AG09309 (cell line): ENCODE data around the gene MYO1F.

Experiments used
- DNase-seq: peaks from one replicate; pipeline ENCODE4 v3.0.0-alpha.2; 2010; ENCODE audit warnings: low read depth
- H3K4me3 ChIP-seq: 2 replicates; pipeline ENCODE4 v1.5.1; 2011; ENCODE audit warnings: mild to moderate bottlenecking, low read depth, low read length, moderate library complexity; ENCODE audit not compliant: control insufficient read depth
- TF ChIP-seq, protein P1 (sequence below): IDR thresholded peaks from 2 replicates; pipeline ENCODE4 v1.5.1; 2011; ENCODE audit warnings: mild to moderate bottlenecking, low read depth, low read length, inconsistent platforms; ENCODE audit not compliant: insufficient read depth, control insufficient read depth; ENCODE audit errors: missing control alignments

Gene MYO1F

GRCh38 chr19:8499048-8499833 lies 78.0 kb downstream of the MYO1F start:
- DNase-seq = no peak
- H3K4me3 ChIP-seq = no peak overlapping the region
- TF ChIP-seq, protein P1, sequence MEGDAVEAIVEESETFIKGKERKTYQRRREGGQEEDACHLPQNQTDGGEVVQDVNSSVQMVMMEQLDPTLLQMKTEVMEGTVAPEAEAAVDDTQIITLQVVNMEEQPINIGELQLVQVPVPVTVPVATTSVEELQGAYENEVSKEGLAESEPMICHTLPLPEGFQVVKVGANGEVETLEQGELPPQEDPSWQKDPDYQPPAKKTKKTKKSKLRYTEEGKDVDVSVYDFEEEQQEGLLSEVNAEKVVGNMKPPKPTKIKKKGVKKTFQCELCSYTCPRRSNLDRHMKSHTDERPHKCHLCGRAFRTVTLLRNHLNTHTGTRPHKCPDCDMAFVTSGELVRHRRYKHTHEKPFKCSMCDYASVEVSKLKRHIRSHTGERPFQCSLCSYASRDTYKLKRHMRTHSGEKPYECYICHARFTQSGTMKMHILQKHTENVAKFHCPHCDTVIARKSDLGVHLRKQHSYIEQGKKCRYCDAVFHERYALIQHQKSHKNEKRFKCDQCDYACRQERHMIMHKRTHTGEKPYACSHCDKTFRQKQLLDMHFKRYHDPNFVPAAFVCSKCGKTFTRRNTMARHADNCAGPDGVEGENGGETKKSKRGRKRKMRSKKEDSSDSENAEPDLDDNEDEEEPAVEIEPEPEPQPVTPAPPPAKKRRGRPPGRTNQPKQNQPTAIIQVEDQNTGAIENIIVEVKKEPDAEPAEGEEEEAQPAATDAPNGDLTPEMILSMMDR = no peak

GRCh38 chr19:8498295-8498694 lies 78.9 kb downstream of the MYO1F start:
- DNase-seq = no peak
- no peak overlapping the region for H3K4me3 ChIP-seq
- TF ChIP-seq, protein P1 = no peak

DNA sequence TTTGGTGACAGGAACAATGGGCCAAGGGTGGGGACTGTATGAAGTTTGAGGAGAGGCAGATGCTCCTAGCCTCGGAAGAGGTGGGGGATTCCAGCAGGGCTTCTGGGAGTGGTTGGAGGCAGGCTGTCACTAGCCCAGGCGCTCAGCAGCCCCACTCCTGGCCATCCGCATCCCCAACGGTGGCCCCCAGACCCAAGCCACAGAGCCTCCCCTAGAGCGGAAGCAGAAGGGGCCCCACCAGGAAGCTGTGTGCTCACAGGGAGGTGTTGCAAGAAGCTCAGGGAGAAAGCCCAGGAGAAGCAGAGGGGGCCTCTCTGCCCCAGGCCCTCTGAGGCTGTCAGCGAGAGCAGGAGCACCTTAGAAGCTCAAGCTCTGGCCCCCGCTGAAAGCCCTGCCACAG lies 83.1 kb downstream of the MYO1F start:
- H3K4me3 ChIP-seq = no peak overlapping the region
- TF ChIP-seq, protein P1 = no peak
- no peak for DNase-seq

DNA sequence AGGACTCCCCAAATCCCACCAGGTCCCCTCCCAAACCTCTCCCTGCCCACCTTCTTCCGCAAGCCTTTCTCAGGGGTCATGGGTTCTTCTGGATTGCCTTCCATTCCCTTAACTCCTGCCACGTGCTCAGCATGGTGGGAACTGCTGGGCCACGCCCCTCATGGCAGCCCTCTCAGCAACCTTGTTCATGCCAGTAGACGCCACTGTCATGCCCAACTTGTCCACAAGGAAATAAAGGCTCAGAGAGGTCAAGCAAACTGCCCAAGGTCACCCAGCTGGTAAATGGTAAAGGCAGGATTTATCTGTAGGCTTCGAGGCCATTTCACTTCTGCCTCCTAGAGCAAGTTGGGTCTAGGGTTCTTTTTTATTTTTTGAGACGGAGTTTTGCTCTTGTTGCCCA lies 85.7 kb downstream of the MYO1F start:
- no peak overlapping the region for H3K4me3 ChIP-seq
- TF ChIP-seq, protein P1 = no peak
- no peak for DNase-seq

GRCh38 chr19:8490873-8491272 lies 86.4 kb downstream of the MYO1F start:
- H3K4me3 ChIP-seq = no peak overlapping the region
- TF ChIP-seq, protein P1 = no peak
- no peak for DNase-seq

DNA sequence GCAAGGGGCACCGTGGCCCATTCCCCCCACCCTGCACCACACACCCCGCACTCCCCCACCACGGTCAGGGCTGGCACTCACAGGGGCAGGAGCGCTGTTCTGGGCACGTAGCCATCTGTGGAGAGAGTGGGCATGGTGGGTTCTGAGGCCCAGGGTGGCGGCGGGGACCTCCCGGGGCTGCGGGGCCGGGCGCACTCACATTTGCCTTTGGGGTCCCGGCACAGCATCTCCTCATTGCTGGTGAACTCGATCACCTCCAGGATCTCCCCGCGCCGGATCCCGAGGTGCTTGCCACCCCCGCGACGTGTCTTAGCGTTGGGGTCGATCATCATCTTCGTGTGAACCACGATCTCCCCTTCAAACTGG lies 86.9 kb downstream of the MYO1F start:
- TF ChIP-seq, protein P1 = no peak
- H3K4me3 ChIP-seq = no peak overlapping the region
- DNase-seq = no peak
